Heart left ventricle (tissue), 13 donors: ENCODE results near the gene SPOCK1.

Experiments
- POLR2A ChIP-seq, 2 donors: fragments of 450-650 bp; IDR thresholded peaks; one replicate each; pipeline ENCODE4 v1.6.1; 2017; ENCODE audit warnings: antibody characterized with exemption in 2 of 2, mild to moderate bottlenecking in 2 of 2, moderate library complexity in 2 of 2
- TF ChIP-seq, protein P1 (sequence below), 12 donors: fragments of 200-600 bp; sonication (generic) in 4 of 12; IDR thresholded peaks; one replicate each; pipeline versions ENCODE4 v1.5.0 to v1.8.0; 2018 to 2022; ENCODE audit warnings: antibody characterized with exemption in 12 of 12, mild to moderate bottlenecking in 5 of 12
- donor health status: ischemic (EF 13 %, LVEDD 7.1; RV severe dilation, severe dysfunction).
- donor health status: DM: no; HTN: yes; CAD: no.
- donor health status: DM: no; HTN: no; CAD: no.
- donor health status: ischemic (EF 25% LVEDD 6.9; RV normal size, moderate dysfunction).
- donor health status: ischemic (EF 25% LVEDD 5.7; RV mildly dilated, moderate dysfunction).
- donor health status: ischemic (EF 35%, LVEDD 5.7; RV mildly dilated, moderate dysfunction).
- donor health status: nonischemic (EF 11% LVEDD 7.7; RV severe dilation, severe dysfunction).
- donor health status: DM: yes; HTN: yes; CAD: no.
- donor health status: PGD.
- donor health status: ischemic (EF 29% LVEDD 5.4; RV normal size, mild dysfunction).
- donor health status: nonischemic (EF 23%, LVEDD 6.1; RV moderate dilation, normal function).

DNA sequence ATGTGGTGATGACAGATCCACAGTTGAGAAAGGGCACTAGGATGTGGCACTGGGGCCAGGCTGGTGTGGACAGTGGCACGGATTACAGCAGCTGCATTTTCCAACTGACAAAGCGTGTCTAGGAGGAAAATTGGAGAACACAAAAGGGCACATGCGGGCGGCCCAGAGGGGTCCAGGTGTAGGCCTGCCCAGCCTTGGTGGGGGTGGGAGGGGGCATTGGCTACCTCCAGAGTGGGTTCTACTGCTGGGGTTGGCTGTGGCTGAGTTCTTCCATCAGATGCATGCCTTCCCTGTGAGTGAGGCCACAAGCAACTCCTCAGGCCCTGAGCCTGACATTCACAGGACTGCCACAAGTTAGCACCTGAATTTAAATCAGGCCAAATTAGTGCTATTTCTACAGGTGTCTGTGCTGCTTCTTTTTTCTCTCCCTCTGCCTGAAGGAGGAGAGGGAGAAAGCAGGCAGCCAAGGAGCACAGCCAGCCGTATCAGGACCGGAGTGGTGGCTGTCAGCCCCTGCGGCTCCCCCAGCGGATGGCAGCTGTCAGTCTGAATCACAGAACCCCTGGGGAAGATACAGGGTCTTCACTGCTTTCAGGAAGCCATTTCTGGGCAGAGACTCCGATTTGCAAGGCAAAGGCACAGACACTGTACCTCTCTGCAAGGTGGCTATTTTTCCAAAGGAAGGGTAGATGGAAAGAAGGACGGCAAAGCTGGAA lies 464.2 kb downstream of the SPOCK1 start:
- TF ChIP-seq, protein P1, sequence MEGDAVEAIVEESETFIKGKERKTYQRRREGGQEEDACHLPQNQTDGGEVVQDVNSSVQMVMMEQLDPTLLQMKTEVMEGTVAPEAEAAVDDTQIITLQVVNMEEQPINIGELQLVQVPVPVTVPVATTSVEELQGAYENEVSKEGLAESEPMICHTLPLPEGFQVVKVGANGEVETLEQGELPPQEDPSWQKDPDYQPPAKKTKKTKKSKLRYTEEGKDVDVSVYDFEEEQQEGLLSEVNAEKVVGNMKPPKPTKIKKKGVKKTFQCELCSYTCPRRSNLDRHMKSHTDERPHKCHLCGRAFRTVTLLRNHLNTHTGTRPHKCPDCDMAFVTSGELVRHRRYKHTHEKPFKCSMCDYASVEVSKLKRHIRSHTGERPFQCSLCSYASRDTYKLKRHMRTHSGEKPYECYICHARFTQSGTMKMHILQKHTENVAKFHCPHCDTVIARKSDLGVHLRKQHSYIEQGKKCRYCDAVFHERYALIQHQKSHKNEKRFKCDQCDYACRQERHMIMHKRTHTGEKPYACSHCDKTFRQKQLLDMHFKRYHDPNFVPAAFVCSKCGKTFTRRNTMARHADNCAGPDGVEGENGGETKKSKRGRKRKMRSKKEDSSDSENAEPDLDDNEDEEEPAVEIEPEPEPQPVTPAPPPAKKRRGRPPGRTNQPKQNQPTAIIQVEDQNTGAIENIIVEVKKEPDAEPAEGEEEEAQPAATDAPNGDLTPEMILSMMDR (IDR thresholded peaks at IDR 0.05) = no peak
- no peak for TF ChIP-seq POLR2A (IDR thresholded peaks at IDR 0.05)
